Retinal pigment epithelial cell (primary cell): ENCODE measurements around the gene RWDD4.

Experiments
- DNase-seq: peaks from one replicate; pipeline ENCODE4 v3.0.0-alpha.2; 2010; ENCODE audit warnings: low read depth
- H3K4me3 ChIP-seq: 2 replicates; pipeline ENCODE4 v1.5.1; 2011; ENCODE audit warnings: mild to moderate bottlenecking, low read length, control low read depth, moderate library complexity
- TF ChIP-seq, protein P1 (sequence below): conservative IDR thresholded peaks from 2 replicates; pipeline ENCODE4 v1.5.1; 2011; ENCODE audit warnings: low read depth, low read length, control low read depth, inconsistent platforms

The RWDD4 gene

DNA sequence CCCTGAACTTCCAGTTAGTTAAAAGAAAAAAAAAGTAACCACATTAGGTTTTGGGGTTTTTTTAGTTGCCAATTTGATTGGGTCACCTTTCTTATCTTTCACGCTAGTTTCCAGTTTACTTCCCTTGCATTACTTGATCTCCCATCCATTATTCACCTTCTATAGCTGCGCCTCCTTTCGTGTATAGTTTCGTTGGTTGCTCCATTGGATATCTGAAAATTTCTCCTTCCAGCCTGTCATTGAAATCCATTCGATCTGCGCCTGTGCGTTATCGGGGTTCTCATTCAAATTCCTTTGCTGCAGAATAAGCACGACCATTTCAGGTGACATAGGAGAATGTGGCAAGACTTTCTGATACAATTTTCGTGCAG lies 872 bp upstream of the RWDD4 start:
- TF ChIP-seq, protein P1, sequence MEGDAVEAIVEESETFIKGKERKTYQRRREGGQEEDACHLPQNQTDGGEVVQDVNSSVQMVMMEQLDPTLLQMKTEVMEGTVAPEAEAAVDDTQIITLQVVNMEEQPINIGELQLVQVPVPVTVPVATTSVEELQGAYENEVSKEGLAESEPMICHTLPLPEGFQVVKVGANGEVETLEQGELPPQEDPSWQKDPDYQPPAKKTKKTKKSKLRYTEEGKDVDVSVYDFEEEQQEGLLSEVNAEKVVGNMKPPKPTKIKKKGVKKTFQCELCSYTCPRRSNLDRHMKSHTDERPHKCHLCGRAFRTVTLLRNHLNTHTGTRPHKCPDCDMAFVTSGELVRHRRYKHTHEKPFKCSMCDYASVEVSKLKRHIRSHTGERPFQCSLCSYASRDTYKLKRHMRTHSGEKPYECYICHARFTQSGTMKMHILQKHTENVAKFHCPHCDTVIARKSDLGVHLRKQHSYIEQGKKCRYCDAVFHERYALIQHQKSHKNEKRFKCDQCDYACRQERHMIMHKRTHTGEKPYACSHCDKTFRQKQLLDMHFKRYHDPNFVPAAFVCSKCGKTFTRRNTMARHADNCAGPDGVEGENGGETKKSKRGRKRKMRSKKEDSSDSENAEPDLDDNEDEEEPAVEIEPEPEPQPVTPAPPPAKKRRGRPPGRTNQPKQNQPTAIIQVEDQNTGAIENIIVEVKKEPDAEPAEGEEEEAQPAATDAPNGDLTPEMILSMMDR, result no peak
- no peak for DNase-seq
- peak overlapping the region; percentile 90 for H3K4me3 ChIP-seq

DNA sequence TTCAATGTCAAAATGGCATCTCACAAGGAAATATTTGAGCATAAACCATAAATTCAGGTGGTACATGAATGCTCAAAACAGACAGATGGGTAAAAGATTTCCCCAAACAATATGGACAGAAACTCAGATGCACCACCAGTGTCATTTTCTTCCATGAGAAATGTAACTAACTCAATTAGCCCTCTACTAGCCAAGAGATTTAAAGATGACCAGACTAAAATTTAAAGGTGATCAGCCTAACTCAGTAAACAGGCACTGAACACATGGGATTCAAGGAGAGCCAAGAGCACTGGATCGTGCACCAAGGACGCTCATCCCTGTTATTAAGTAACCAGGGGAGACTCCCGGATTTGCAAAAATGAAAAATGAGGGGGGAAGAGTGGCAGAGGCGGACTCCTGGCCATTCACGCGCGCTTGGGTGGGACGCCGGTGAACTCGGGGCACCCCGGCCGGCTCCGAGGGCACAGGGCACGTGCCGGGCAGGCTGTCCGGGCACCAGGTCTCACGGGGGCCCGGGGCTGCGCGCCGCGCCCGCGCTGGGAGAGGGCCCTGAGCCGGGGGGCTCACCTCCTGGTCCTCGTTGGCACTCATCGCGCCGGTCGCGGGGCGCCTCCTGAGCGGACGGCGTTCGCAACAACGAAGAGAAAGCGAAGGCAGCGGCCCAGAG lies 490 bp downstream of the RWDD4 start:
- TF ChIP-seq, protein P1, result no peak
- peak overlapping the region; percentile 69 for H3K4me3 ChIP-seq
- no peak for DNase-seq

DNA sequence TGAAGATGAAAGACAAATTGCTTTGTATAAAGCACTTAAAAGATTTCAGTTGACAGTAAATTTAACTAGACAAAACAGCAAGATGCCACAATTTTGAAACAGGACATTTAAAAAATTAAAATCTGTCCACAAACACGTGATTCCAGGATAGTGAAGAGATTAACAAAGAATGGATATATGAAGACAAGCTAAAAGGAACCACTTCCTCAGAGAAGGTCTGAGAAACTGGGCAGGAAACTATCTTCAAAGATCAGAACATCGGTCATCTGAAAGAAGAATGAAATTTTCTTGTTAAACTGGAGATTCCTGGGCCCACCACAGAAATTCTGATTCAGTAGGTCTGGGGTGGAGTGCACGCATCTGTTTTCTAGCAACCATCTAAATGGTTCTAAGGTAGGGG lies 1.4 kb downstream of the RWDD4 start:
- H3K4me3 ChIP-seq, result peak overlapping the region; percentile 69
- TF ChIP-seq, protein P1, result no peak
- DNase-seq, result no peak

DNA sequence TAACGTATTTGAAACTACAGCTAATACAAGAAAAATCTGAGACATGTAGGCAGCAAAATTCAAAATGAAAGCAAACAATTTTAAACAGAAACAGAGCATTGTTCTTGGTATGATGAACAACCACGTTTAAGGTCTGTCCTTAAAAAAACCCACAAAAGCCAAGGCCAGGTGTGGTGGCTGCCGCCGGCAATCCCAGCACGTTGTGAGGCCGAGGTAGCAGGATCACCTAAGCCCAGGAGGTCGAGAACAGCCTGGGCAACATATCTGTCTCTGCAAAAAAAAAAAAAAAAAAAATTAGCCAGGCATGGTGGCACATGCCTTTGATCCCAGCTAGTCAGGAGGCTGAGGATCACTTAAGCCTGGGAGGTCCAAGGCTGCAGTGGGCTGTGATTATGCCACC lies 13.7 kb downstream of the RWDD4 start:
- TF ChIP-seq, protein P1, result no peak
- no peak overlapping the region for H3K4me3 ChIP-seq
- DNase-seq, result no peak

DNA sequence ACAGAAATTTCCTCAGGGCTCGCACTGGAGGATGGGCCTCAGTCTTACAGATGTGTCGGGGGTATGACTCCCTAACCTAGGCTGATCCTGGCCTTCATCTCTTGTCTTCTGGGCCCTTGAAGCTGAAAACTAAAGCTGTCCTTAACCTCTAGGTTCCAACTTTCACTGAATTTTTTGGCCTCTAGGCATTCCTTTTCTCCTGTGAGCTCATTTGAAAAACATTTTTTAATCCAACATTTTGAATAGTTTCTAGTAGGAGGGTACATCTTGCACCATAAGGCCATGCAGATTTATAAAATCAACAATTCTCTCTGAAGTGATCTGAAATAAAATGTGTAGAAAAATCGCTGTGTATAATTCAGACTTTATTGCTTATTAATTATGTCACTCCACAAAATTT lies 19.7 kb downstream of the RWDD4 start:
- H3K4me3 ChIP-seq, result no peak overlapping the region
- DNase-seq, result no peak
- TF ChIP-seq, protein P1, result no peak

DNA sequence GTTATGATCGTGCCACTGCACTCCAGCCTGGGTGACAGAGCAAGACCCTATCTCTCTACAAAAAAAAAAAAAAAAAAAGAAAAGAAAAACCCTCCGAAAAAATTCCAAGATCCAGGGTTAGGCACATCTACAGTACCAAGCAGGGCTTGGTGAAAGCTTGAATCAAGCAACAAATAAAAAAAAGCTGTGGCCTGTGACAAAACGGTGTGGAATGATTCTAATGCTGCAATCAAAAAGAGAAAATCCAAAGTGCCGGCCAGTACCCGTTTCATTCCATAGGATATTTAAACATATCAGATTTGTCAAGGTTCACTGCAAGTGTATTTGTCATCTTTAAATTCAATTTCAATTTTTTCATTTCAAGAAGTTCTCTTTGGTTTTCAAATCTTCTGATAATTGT lies 20.5 kb downstream of the RWDD4 start:
- DNase-seq, result peak; percentile 36
- TF ChIP-seq, protein P1, result no peak
- H3K4me3 ChIP-seq, result no peak overlapping the region

DNA sequence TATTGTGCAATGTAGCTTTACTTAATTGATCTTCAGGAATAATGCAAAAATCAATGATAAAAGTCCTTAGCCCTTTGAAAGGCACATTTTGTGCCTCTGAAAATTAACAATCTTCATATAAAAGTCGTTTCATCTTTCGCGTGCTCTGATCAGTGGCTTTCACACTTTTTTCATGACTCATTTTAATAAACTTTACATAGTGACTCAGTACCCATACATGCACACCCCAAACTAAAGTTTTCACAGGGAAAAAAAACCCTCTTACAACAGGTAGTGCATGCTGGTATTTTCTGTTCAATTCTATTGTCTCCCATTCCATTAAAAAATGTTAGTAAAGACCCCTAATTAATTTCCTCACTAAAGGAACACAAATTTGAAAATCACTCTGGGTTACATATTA lies 21.5 kb downstream of the RWDD4 start:
- TF ChIP-seq, protein P1, result no peak
- no peak for DNase-seq
- H3K4me3 ChIP-seq, result no peak overlapping the region
